HEK293T (cell line): Measurements from ENCODE around the gene HNRNPF.

ENCODE experiments used
- BHLHE40 ChIP-seq: fragments of 450-650 bp; IDR thresholded peaks from 2 replicates; pipeline ENCODE4 v1.6.1; 2016; ENCODE audit warnings: mild to moderate bottlenecking, moderate library complexity, borderline replicate concordance
- FOXA1 ChIP-seq: fragments of 450-650 bp; IDR thresholded peaks from 2 replicates; pipeline ENCODE4 v1.6.1; 2016; ENCODE audit warnings: mild to moderate bottlenecking
- FOXK2 ChIP-seq: fragments of 450-650 bp; IDR thresholded peaks from 2 replicates; pipeline ENCODE4 v1.6.1; 2016; ENCODE audit warnings: mild to moderate bottlenecking
- FOXM1 ChIP-seq: fragments of 450-650 bp; IDR thresholded peaks from 2 replicates; pipeline ENCODE4 v1.6.1; 2017; ENCODE audit warnings: mild to moderate bottlenecking, borderline replicate concordance
- HDGF ChIP-seq: fragments of 450-650 bp; IDR thresholded peaks from 2 replicates; pipeline ENCODE4 v1.6.1; 2017; ENCODE audit warnings: antibody characterized with exemption, borderline replicate concordance
- LEF1 ChIP-seq: fragments of 450-650 bp; IDR thresholded peaks from 2 replicates; pipeline ENCODE4 v1.6.1; 2017; ENCODE audit warnings: mild to moderate bottlenecking, borderline replicate concordance
- NFRKB ChIP-seq: fragments of 450-650 bp; IDR thresholded peaks from 2 replicates; pipeline ENCODE4 v1.6.1; 2016; ENCODE audit warnings: mild to moderate bottlenecking, moderate library complexity
- SP1 ChIP-seq: fragments of 450-650 bp; IDR thresholded peaks from 2 replicates; pipeline ENCODE4 v1.6.1; 2017
- SUZ12 ChIP-seq: fragments of 450-650 bp; IDR thresholded peaks from 2 replicates; pipeline ENCODE4 v1.6.1; 2016; ENCODE audit warnings: mild to moderate bottlenecking
- TARDBP ChIP-seq: fragments of 450-650 bp; IDR thresholded peaks from 2 replicates; pipeline ENCODE4 v1.6.1; 2016
- ZNF384 ChIP-seq: fragments of 450-650 bp; IDR thresholded peaks from 2 replicates; pipeline ENCODE4 v1.6.1; 2016

DNA sequence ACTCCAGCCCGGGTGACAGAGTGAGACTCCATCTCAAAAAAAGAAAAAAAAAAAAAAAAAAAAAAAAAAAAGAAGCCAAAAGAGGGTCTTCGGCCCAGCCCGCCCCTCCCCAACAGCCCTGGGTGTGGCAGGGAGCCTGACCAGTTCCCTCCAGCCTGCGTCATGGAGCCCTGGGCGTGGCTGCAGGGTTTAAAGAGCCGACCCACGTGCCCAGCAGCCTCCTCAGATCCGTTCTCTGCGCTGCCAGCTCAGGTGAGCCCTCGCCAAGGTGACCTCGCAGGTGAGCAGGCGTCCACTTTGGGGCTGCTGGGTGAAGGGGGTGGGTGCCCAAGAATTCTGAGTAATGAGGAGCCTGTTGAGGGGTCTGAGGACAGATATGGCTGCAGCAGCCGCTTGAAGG, 37.6 kb downstream of the HNRNPF start, which contains the start of gene FXYD4:
- no peak for TF ChIP-seq TARDBP
- no peak for TF ChIP-seq BHLHE40
- no peak for TF ChIP-seq SP1
- no peak for TF ChIP-seq ZNF384
- TF ChIP-seq FOXA1, result no peak
- no peak for TF ChIP-seq HDGF
- no peak for TF ChIP-seq FOXM1
- TF ChIP-seq SUZ12, result no peak
- TF ChIP-seq FOXK2, result no peak
- no peak for TF ChIP-seq NFRKB
- no peak for TF ChIP-seq LEF1
